ENCODE results near the gene PXK.

Gene PXK

DNA sequence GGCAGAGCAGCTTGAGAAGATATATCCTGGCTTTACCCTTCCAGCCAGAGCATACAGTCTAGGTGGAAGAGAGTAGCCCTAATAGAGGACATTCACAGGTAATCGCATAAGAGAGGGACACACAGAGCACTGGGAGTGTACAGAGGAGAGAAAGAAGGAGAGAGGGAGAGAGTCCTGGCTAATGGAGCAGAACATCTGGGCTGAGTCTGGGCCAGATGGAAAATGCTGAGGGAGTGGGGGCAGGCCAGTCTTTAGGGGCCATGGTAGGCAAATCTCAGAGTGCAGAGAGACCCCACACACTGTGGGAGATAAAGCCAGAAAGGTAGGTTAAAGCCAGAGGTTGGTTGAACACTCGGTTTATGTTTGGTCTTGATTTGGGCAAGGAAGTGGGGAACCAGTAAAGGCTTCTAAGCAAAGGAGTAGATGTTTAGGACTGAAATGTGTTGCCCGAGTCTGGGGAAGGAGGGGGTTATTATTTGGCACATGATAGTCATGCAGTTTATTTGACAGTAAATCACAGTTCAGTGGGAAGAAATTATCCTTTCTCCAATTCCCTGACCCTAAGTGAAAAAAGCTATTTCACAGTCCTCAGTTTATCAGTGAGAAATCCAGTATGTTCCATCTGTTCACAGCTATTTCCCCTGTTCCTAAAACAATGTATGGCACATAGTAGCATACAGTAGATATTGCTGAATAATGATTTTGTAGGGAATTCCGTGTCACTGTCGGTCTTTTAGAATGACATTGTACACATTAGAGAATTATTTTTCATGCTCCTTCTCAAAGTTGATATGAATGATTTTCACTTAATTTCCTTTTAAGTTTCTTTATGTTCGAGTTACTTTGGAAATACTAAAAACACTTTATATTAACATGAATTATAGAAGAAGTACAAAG lies 55.2 kb downstream of the PXK start:
- Histone ChIP-seq H3K9me3 (ENCODE audit: insufficient read depth, low read depth, low read length) (no peaks in the 10 kb centered on the region), H3K27ac (ENCODE audit: low read length) (no peak overlapping the region), H3K27me3 (ENCODE audit: insufficient read depth, low read length) (no peaks in the 10 kb centered on the region), H3K36me3 (ENCODE audit: insufficient read depth, low read depth, low read length) (no peaks in the 10 kb centered on the region), H3K9ac (ENCODE audit: low read depth, low read length) (no peak overlapping the region), H3K4me3 (ENCODE audit: low read length) (no peak overlapping the region), H3K4me1 (ENCODE audit: insufficient read depth, low read length) (peaks cover 12% of the 10 kb centered on the region; the same call in 1 of the 2 replicates)

DNA sequence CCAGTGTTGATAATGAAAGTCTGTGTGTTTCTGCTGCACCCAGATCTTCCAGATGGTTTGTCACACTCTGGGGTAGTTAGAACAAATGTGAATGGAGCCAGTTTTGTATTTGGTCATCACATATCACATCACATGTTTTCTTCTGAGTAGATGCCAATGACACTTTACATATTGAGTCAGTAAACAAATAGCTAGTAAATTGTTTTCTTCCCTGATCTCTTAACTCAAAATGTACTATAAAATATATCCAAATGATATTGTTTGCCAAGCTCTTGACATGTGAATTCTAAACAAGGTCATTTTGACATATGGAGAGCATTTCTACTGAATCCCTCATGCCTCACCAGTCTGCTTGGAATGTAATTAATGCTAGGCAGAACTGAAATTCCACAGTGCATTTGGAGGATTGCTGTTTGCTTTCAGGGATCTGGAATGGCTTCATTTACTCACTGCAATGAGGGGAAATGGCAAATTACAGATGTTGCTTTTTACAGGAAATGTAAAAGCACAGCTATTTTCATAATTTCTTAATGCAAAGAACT lies 55.9 kb downstream of the PXK start:
- no peaks in the 10 kb centered on the region for H3K9me3 ChIP-seq (ENCODE audit: insufficient read depth, low read depth, low read length)
- no peaks in the 10 kb centered on the region for H3K36me3 ChIP-seq (ENCODE audit: insufficient read depth, low read depth, low read length)
- H3K4me3 ChIP-seq (ENCODE audit: low read length): no peak overlapping the region
- H3K4me1 ChIP-seq (ENCODE audit: insufficient read depth, low read length): peaks cover 12% of the 10 kb centered on the region; the same call in 1 of the 2 replicates
- H3K9ac ChIP-seq (ENCODE audit: low read depth, low read length): no peak overlapping the region
- H3K27me3 ChIP-seq (ENCODE audit: insufficient read depth, low read length): no peaks in the 10 kb centered on the region
- H3K27ac ChIP-seq (ENCODE audit: low read length): no peak overlapping the region

- Histone ChIP-seq H3K4me3 (ENCODE audit: low read length) (no peak overlapping the region), H3K9ac (ENCODE audit: low read depth, low read length) (no peak overlapping the region), H3K9me3 (ENCODE audit: insufficient read depth, low read depth, low read length) (no peaks in the 10 kb centered on the region), H3K27me3 (ENCODE audit: insufficient read depth, low read length) (no peaks in the 10 kb centered on the region), H3K4me1 (ENCODE audit: insufficient read depth, low read length) (peaks cover 31% of the 10 kb centered on the region), H3K36me3 (ENCODE audit: insufficient read depth, low read depth, low read length) (no peaks in the 10 kb centered on the region), H3K27ac (ENCODE audit: low read length) (no peak overlapping the region)
Measured at GRCh38 chr3:58391156-58391865, 58.6 kb downstream of the PXK start.

- H3K9me3 ChIP-seq (ENCODE audit: insufficient read depth, low read depth, low read length): no peaks in the 10 kb centered on the region
- H3K4me1 ChIP-seq (ENCODE audit: insufficient read depth, low read length): peaks cover 28% of the 10 kb centered on the region
- H3K9ac ChIP-seq (ENCODE audit: low read depth, low read length): no peak overlapping the region
- H3K4me3 ChIP-seq (ENCODE audit: low read length): no peak overlapping the region
- H3K27me3 ChIP-seq (ENCODE audit: insufficient read depth, low read length): no peaks in the 10 kb centered on the region
- H3K36me3 ChIP-seq (ENCODE audit: insufficient read depth, low read depth, low read length): no peaks in the 10 kb centered on the region
- H3K27ac ChIP-seq (ENCODE audit: low read length): no peak overlapping the region
Measured at GRCh38 chr3:58392181-58392580, 59.5 kb downstream of the PXK start.

DNA sequence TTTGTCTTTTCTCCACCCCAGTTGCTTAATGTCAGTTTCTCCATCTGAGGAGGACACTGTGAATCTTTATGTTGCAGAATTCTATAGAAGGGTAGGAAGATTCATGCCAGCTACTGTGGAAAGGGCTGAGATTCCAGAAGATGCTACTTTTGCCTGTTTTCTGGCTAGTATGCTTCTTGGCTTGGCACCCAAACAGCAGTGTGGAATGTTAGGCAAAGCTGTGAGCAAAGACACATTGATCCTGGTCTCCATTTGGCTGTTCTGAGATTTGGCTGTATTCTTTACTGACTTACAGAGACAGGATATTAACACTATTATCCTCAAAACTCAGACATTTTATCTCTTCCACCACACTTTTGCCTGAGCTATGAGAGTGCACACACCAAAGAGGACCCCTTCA lies 61.6 kb downstream of the PXK start:
- no peak overlapping the region for H3K9ac ChIP-seq (ENCODE audit: low read depth, low read length)
- H3K27ac ChIP-seq (ENCODE audit: low read length): no peak overlapping the region
- peaks cover 18% of the 10 kb centered on the region for H3K4me1 ChIP-seq (ENCODE audit: insufficient read depth, low read length)
- H3K4me3 ChIP-seq (ENCODE audit: low read length): no peak overlapping the region
- H3K36me3 ChIP-seq (ENCODE audit: insufficient read depth, low read depth, low read length): no peaks in the 10 kb centered on the region
- H3K27me3 ChIP-seq (ENCODE audit: insufficient read depth, low read length): no peaks in the 10 kb centered on the region
- no peaks in the 10 kb centered on the region for H3K9me3 ChIP-seq (ENCODE audit: insufficient read depth, low read depth, low read length)

GRCh38 chr3:58398669-58399333 lies 66.1 kb downstream of the PXK start:
- Histone ChIP-seq H3K36me3 (ENCODE audit: insufficient read depth, low read depth, low read length) (no peaks in the 10 kb centered on the region), H3K4me3 (ENCODE audit: low read length) (no peak overlapping the region), H3K9ac (ENCODE audit: low read depth, low read length) (no peak overlapping the region), H3K9me3 (ENCODE audit: insufficient read depth, low read depth, low read length) (no peaks in the 10 kb centered on the region), H3K27me3 (ENCODE audit: insufficient read depth, low read length) (no peaks in the 10 kb centered on the region), H3K27ac (ENCODE audit: low read length) (no peak overlapping the region), H3K4me1 (ENCODE audit: insufficient read depth, low read length) (peaks cover 24% of the 10 kb centered on the region)

GRCh38 chr3:58403513-58404109 lies 70.9 kb downstream of the PXK start:
- Histone ChIP-seq H3K36me3 (ENCODE audit: insufficient read depth, low read depth, low read length) (no peaks in the 10 kb centered on the region), H3K4me3 (ENCODE audit: low read length) (no peak overlapping the region), H3K27ac (ENCODE audit: low read length) (no peak overlapping the region), H3K4me1 (ENCODE audit: insufficient read depth, low read length) (peaks cover 7% of the 10 kb centered on the region; the same call in 1 of the 2 replicates), H3K27me3 (ENCODE audit: insufficient read depth, low read length) (no peaks in the 10 kb centered on the region), H3K9ac (ENCODE audit: low read depth, low read length) (no peak overlapping the region), H3K9me3 (ENCODE audit: insufficient read depth, low read depth, low read length) (no peaks in the 10 kb centered on the region)

DNA sequence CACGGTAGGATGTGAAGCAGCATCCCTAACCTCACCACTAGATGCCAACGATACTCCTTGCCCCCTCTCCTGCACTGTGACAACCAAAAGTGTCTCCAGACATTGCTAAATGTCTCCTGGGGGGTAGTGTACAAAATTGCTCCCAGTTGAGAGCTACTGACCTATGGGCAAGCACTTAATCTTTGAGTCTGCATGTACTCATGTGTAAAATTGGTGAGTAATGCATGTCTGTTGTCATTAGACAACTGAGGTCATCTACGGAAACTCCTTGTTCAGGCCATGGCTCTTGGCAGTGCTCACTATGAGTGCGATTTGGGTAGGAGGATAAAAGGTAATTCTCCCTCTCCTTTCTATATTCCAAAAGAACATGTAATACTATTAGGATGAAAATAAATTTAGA lies 71.7 kb downstream of the PXK start:
- H3K4me3 ChIP-seq (ENCODE audit: low read length): no peak overlapping the region
- H3K36me3 ChIP-seq (ENCODE audit: insufficient read depth, low read depth, low read length): no peaks in the 10 kb centered on the region
- no peaks in the 10 kb centered on the region for H3K27me3 ChIP-seq (ENCODE audit: insufficient read depth, low read length)
- no peak overlapping the region for H3K9ac ChIP-seq (ENCODE audit: low read depth, low read length)
- H3K9me3 ChIP-seq (ENCODE audit: insufficient read depth, low read depth, low read length): no peaks in the 10 kb centered on the region
- no peak overlapping the region for H3K27ac ChIP-seq (ENCODE audit: low read length)
- peaks cover 7% of the 10 kb centered on the region; the same call in 1 of the 2 replicates for H3K4me1 ChIP-seq (ENCODE audit: insufficient read depth, low read length)

DNA sequence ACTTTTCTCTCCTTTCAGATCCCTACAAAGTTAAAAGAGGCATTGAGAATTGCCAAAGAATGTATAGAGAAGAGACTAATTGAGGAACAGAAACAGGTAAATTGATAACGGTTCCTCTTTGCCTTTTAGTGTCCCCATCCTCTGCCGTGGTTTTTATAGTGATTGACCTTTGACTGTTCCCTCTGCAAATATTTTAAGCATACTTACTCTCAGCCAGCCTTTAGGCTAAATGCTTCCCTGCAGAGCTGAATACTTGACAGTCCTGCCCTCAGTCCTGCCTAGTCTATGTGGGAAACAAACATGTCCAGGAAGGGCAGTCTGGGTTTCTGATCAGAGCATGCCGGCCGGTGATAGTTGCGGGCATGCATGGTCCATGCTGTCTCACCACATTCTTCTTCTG lies 76.2 kb downstream of the PXK start:
- no peaks in the 10 kb centered on the region for H3K27me3 ChIP-seq (ENCODE audit: insufficient read depth, low read length)
- no peak overlapping the region for H3K27ac ChIP-seq (ENCODE audit: low read length)
- no peaks in the 10 kb centered on the region for H3K36me3 ChIP-seq (ENCODE audit: insufficient read depth, low read depth, low read length)
- no peaks in the 10 kb centered on the region for H3K9me3 ChIP-seq (ENCODE audit: insufficient read depth, low read depth, low read length)
- no peaks in the 10 kb centered on the region for H3K4me1 ChIP-seq (ENCODE audit: insufficient read depth, low read length)
- no peak overlapping the region for H3K9ac ChIP-seq (ENCODE audit: low read depth, low read length)
- H3K4me3 ChIP-seq (ENCODE audit: low read length): no peak overlapping the region

GRCh38 chr3:58409663-58410062 lies 77.0 kb downstream of the PXK start:
- H3K27me3 ChIP-seq (ENCODE audit: insufficient read depth, low read length): no peaks in the 10 kb centered on the region
- no peak overlapping the region for H3K9ac ChIP-seq (ENCODE audit: low read depth, low read length)
- H3K36me3 ChIP-seq (ENCODE audit: insufficient read depth, low read depth, low read length): no peaks in the 10 kb centered on the region
- H3K9me3 ChIP-seq (ENCODE audit: insufficient read depth, low read depth, low read length): no peaks in the 10 kb centered on the region
- H3K27ac ChIP-seq (ENCODE audit: low read length): no peak overlapping the region
- no peak overlapping the region for H3K4me3 ChIP-seq (ENCODE audit: low read length)
- no peaks in the 10 kb centered on the region; the same call in 1 of the 2 replicates for H3K4me1 ChIP-seq (ENCODE audit: insufficient read depth, low read length)

DNA sequence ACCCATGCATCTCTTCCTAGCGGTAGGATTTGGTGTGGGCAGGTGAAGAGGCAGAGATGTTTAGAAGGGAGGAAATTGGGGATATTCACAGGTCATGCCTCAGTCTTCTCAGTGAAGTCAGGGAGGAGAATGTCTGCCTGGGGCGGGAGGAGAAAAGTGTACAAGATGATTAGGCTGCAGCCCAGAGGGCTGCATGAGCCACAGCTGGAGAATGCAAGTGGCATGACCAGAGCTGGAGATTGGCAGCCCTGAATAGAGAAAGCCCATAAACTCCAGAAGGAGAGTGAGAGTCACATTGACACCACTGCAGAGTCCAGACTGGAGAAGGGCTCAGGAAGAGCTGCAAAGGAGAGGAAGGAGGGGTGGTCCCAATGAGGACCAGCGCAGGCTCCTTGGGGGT lies 78.3 kb downstream of the PXK start:
- Histone ChIP-seq H3K9ac (ENCODE audit: low read depth, low read length) (no peak overlapping the region), H3K9me3 (ENCODE audit: insufficient read depth, low read depth, low read length) (no peaks in the 10 kb centered on the region), H3K4me3 (ENCODE audit: low read length) (no peak overlapping the region), H3K4me1 (ENCODE audit: insufficient read depth, low read length) (no peaks in the 10 kb centered on the region; the same call in 1 of the 2 replicates), H3K36me3 (ENCODE audit: insufficient read depth, low read depth, low read length) (no peaks in the 10 kb centered on the region), H3K27ac (ENCODE audit: low read length) (no peak overlapping the region), H3K27me3 (ENCODE audit: insufficient read depth, low read length) (no peaks in the 10 kb centered on the region)
